GM23338 (cell line): Measurements from ENCODE around the gene FAAH. TPM values are rescaled to one million over a fixed set of nuclear protein-coding genes. Genes with fewer than 3 reads are reported as not detected.

Experiments
- ATAC-seq: fragments of 200-7000 bp; cut with Tn5 transposase; 3 replicates; pipeline ENCODE4 v1.9.1; 2020
- DNase-seq: peaks from one replicate; pipeline ENCODE4 v3.0.0-alpha.2; 2015; ENCODE audit warnings: low spot score
- H2AFZ ChIP-seq: fragments of 200-600 bp; sonication (generic); 2 replicates; pipeline ENCODE4 v1.8.0; 2016; ENCODE audit warnings: antibody characterized with exemption, mild to moderate bottlenecking, moderate library complexity
- H3F3A ChIP-seq: fragments of 200-600 bp; sonication (generic); replicated peaks from 2 replicates; pipeline ENCODE4 v1.8.0; 2017; ENCODE audit warnings: antibody characterized with exemption, mixed run types, low read depth
- H3K27ac ChIP-seq: fragments of 200-600 bp; sonication (generic); 2 replicates; pipeline ENCODE4 v1.6.1; 2016; ENCODE audit warnings: low read depth
- H3K27me3 ChIP-seq: fragments of 200-600 bp; sonication (generic); 2 replicates; pipeline ENCODE4 v1.8.0; 2016; ENCODE audit warnings: mild to moderate bottlenecking, mixed run types, moderate library complexity; ENCODE audit not compliant: insufficient read depth
- H3K36me3 ChIP-seq: fragments of 200-600 bp; sonication (generic); 2 replicates; pipeline ENCODE4 v1.8.0; 2016; ENCODE audit warnings: mild to moderate bottlenecking; ENCODE audit not compliant: insufficient read depth
- H3K4me1 ChIP-seq: fragments of 200-600 bp; sonication (generic); 2 replicates; pipeline ENCODE4 v1.8.0; 2016; ENCODE audit warnings: mild to moderate bottlenecking, moderate library complexity; ENCODE audit not compliant: insufficient read depth
- H3K4me2 ChIP-seq: fragments of 200-600 bp; sonication (generic); 2 replicates; pipeline ENCODE4 v1.7.1; 2017; ENCODE audit warnings: mixed run types
- H3K4me3 ChIP-seq: fragments of 200-600 bp; sonication (generic); 2 replicates; pipeline ENCODE4 v1.6.1; 2016; ENCODE audit warnings: mixed run types
- H3K79me2 ChIP-seq: fragments of 200-600 bp; sonication (generic); replicated peaks from 2 replicates; pipeline ENCODE4 v1.8.0; 2017; ENCODE audit warnings: mild to moderate bottlenecking; ENCODE audit not compliant: insufficient read depth
- H3K9me2 ChIP-seq: fragments of 200-600 bp; sonication (generic); 2 replicates; pipeline ENCODE4 v1.8.0; 2017; ENCODE audit not compliant: insufficient read depth
- H4K20me1 ChIP-seq: fragments of 200-600 bp; sonication (generic); replicated peaks from 2 replicates; pipeline ENCODE4 v1.8.0; 2017; ENCODE audit warnings: mild to moderate bottlenecking; ENCODE audit not compliant: insufficient read depth
- H3K27ac Mint-ChIP-seq: 2 replicates; pipeline ENCODE4 v1.8.0; 2020; ENCODE audit warnings: inconsistent platforms, mild to moderate bottlenecking, moderate library complexity, mixed read lengths
- H3K27me3 Mint-ChIP-seq: 3 replicates; pipeline ENCODE4 v1.8.0; 2022; ENCODE audit warnings: low read depth, mild to moderate bottlenecking, moderate library complexity, mixed read lengths, inconsistent platforms; ENCODE audit not compliant: insufficient read depth, poor library complexity
- H3K36me3 Mint-ChIP-seq: 3 replicates; pipeline ENCODE4 v1.8.0; 2021; ENCODE audit warnings: low read depth, mild to moderate bottlenecking, inconsistent platforms, moderate library complexity, mixed read lengths
- H3K4me1 Mint-ChIP-seq: 3 replicates; pipeline ENCODE4 v1.8.0; 2020; ENCODE audit warnings: mild to moderate bottlenecking, inconsistent platforms, mixed read lengths
- H3K4me3 Mint-ChIP-seq: 3 replicates; pipeline ENCODE4 v1.8.0; 2021; ENCODE audit warnings: moderate library complexity, mild to moderate bottlenecking, inconsistent platforms, mixed read lengths
- H3K9me3 Mint-ChIP-seq: 3 replicates; pipeline ENCODE4 v1.8.0; 2020; ENCODE audit warnings: moderate library complexity, mild to moderate bottlenecking, inconsistent platforms, mixed read lengths
- CREB1 ChIP-seq: fragments of 250-450 bp; sonication (Bioruptor Pico); IDR thresholded peaks from 2 replicates; pipeline ENCODE4 v1.5.0; 2020; ENCODE audit warnings: low read depth, mild to moderate bottlenecking, moderate library complexity
- EZH2 ChIP-seq: fragments of 200-600 bp; sonication (generic); IDR thresholded peaks from one replicate; pipeline ENCODE4 v1.8.0; 2017; ENCODE audit warnings: antibody characterized with exemption, mild to moderate bottlenecking, low read depth; ENCODE audit not compliant: unreplicated experiment
- JUNB ChIP-seq: IDR thresholded peaks from one replicate; pipeline ENCODE4 v1.6.1; 2016; ENCODE audit warnings: antibody characterized with exemption; ENCODE audit not compliant: unreplicated experiment
- POLR2AphosphoS5 ChIP-seq: IDR thresholded peaks from 2 replicates; pipeline ENCODE4 v1.6.1; 2016; ENCODE audit warnings: antibody characterized with exemption, low read depth
- STAT1 ChIP-seq: IDR thresholded peaks from one replicate; pipeline ENCODE4 v1.6.1; 2016; ENCODE audit warnings: antibody characterized with exemption; ENCODE audit not compliant: unreplicated experiment
- ZNF114 ChIP-seq: fragments of 250-450 bp; sonication (Bioruptor Pico); IDR thresholded peaks from 2 replicates; pipeline ENCODE4 v1.5.0; 2020; ENCODE audit warnings: mild to moderate bottlenecking, moderate library complexity
- polyA plus RNA-seq: library from polyadenylated mRNA; unstranded; fragments of >200 nt; fragmentation: Nextera tagmentation; extraction: Ambion mirVana; gene quantifications from 2 replicates; pipeline ENCODE4 v1.2.1, GENCODE V29; 2016
- total RNA-seq: library from RNA; depleted of rRNA; stranded (reverse); fragments of >200 nt; shearing (Covaris generic); gene quantifications from 2 replicates; pipeline ENCODE4 v1.2.3, GENCODE V29; 2014
- TF ChIP-seq, protein P1 (sequence below), 2 experiments: fragments of 200-600 bp in 1 of 2; sonication (generic) in 1 of 2; conservative IDR thresholded peaks; 2 replicates each; pipeline versions ENCODE4 v1.5.1 to v1.6.1; 2016 to 2017; ENCODE audit warnings: antibody characterized with exemption in 2 of 2, low read depth in 2 of 2, mild to moderate bottlenecking in 2 of 2, moderate library complexity in 1 of 2
- TF ChIP-seq, protein P2 (sequence below): IDR thresholded peaks from 2 replicates; pipeline ENCODE4 v1.6.1; 2016; ENCODE audit warnings: antibody characterized with exemption
- TF ChIP-seq, protein P3 (sequence below): IDR thresholded peaks from one replicate; pipeline ENCODE4 v1.6.1; 2018; ENCODE audit warnings: antibody characterized with exemption; ENCODE audit not compliant: unreplicated experiment
- TF ChIP-seq, protein P4 (sequence below): fragments of 250-450 bp; sonication (Bioruptor Pico); IDR thresholded peaks from 2 replicates; pipeline ENCODE4 v1.5.0; 2020; ENCODE audit warnings: mild to moderate bottlenecking, moderate library complexity

FAAH gene
- total and polyA plus RNA-seq, 2 experiments from 2014 or later = 10.7 to 24.0 TPM

DNA sequence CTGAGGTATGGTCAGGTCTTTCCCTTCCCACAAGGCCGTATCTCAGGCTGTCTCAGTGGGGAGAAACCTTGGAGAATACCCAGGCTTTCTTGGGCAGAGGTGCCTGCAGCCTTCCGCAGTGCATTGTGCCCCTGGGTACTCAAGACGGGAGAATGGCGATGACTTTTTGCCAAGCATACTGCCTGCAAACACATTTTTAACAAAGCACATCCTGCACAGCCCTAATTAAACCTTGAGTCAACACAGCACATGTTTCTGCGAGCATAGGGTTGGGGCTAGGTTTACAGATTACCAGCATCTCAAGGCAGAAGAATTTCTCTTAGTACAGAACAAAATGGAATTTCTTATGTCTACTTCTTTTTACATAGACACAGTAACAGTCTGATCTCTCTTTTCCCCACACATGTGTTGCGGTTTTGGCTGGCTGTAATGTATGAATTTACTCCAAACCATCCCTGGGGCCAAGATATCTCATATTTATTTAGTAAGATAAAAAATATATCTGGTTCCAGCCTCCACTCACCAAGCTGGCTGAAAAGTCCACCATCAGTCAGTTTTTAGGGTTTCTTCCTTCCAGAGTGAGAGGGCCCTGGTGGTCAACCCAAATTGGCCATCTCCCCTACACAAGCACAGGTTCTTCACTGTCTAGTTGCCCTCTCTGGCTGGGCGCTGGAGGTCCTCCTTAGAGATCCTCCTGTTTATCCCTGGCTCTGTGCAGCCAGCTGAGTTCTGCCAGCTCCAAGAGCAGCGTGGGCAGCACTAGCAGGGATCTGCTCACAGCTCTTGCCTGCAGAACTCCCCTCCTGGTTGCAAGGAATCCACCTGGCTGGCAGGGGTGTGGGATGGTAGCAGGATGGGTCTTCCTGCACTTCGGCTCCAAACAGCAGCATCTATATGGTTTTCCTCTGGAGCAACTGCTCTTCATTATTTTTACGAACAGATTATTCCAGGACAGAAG, 2.6 kb downstream of the FAAH start (continued):
- TF ChIP-seq, protein P1, sequence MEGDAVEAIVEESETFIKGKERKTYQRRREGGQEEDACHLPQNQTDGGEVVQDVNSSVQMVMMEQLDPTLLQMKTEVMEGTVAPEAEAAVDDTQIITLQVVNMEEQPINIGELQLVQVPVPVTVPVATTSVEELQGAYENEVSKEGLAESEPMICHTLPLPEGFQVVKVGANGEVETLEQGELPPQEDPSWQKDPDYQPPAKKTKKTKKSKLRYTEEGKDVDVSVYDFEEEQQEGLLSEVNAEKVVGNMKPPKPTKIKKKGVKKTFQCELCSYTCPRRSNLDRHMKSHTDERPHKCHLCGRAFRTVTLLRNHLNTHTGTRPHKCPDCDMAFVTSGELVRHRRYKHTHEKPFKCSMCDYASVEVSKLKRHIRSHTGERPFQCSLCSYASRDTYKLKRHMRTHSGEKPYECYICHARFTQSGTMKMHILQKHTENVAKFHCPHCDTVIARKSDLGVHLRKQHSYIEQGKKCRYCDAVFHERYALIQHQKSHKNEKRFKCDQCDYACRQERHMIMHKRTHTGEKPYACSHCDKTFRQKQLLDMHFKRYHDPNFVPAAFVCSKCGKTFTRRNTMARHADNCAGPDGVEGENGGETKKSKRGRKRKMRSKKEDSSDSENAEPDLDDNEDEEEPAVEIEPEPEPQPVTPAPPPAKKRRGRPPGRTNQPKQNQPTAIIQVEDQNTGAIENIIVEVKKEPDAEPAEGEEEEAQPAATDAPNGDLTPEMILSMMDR (conservative IDR thresholded peaks at IDR 0.05; ENCODE audit: low read depth in 2 of 2) = no peak
- TF ChIP-seq, protein P2, sequence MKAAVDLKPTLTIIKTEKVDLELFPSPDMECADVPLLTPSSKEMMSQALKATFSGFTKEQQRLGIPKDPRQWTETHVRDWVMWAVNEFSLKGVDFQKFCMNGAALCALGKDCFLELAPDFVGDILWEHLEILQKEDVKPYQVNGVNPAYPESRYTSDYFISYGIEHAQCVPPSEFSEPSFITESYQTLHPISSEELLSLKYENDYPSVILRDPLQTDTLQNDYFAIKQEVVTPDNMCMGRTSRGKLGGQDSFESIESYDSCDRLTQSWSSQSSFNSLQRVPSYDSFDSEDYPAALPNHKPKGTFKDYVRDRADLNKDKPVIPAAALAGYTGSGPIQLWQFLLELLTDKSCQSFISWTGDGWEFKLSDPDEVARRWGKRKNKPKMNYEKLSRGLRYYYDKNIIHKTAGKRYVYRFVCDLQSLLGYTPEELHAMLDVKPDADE = no peak

DNA sequence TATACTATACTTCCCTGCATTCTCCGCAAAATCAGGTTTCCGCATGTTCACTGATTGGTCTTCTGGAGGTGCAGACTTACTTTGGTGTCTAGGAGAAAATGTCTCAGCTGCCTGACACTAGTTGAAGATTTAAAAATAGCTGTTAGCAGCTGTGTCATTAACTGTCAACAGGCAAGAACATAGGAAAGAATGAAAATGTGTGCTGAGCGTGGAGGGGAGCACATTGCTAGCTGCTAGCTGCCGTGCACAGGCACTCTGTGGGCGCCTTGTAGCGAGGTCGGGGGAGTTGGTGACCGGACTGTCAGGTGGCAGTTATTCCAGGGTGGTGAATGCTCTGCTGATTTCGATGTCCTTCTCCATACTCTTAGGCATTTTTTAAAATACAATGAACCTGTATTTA, 5.2 kb downstream of the FAAH start:
- H3K4me3 ChIP-seq = no peak overlapping the region
- no peak overlapping the region for H3K4me2 ChIP-seq
- peaks cover 23% of the 10 kb centered on the region for H3K4me1 ChIP-seq
- H2AFZ ChIP-seq = no peak overlapping the region
- H3K79me2 ChIP-seq = no peaks in the 10 kb centered on the region
- DNase-seq = no peak
- Mint-ChIP-seq H3K36me3 (peaks cover 3% of the 10 kb centered on the region; the same call in 1 of the 3 replicates), H3K27ac (no peak overlapping the region), H3K9me3 (no peaks in the 10 kb centered on the region), H3K4me1 (peaks cover 27% of the 10 kb centered on the region), H3K4me3 (no peak overlapping the region), H3K27me3 (peaks cover 25% of the 10 kb centered on the region)
- peaks cover 11% of the 10 kb centered on the region for H3K27me3 ChIP-seq
- ATAC-seq = no peak
- no peak overlapping the region for H3K27ac ChIP-seq
- H3F3A ChIP-seq = 0 out of 2 replicates have a peak, but pooled peaks cover 5% of the 10 kb centered on the region
- no peaks in the 10 kb centered on the region for H3K9me2 ChIP-seq
- no peaks in the 10 kb centered on the region for H3K36me3 ChIP-seq
- H4K20me1 ChIP-seq = no peaks in the 10 kb centered on the region; the same call in 1 of the 2 replicates
- TF ChIP-seq CREB1 (CRISPR knock-in tag) = no peak
- TF ChIP-seq, protein P3, sequence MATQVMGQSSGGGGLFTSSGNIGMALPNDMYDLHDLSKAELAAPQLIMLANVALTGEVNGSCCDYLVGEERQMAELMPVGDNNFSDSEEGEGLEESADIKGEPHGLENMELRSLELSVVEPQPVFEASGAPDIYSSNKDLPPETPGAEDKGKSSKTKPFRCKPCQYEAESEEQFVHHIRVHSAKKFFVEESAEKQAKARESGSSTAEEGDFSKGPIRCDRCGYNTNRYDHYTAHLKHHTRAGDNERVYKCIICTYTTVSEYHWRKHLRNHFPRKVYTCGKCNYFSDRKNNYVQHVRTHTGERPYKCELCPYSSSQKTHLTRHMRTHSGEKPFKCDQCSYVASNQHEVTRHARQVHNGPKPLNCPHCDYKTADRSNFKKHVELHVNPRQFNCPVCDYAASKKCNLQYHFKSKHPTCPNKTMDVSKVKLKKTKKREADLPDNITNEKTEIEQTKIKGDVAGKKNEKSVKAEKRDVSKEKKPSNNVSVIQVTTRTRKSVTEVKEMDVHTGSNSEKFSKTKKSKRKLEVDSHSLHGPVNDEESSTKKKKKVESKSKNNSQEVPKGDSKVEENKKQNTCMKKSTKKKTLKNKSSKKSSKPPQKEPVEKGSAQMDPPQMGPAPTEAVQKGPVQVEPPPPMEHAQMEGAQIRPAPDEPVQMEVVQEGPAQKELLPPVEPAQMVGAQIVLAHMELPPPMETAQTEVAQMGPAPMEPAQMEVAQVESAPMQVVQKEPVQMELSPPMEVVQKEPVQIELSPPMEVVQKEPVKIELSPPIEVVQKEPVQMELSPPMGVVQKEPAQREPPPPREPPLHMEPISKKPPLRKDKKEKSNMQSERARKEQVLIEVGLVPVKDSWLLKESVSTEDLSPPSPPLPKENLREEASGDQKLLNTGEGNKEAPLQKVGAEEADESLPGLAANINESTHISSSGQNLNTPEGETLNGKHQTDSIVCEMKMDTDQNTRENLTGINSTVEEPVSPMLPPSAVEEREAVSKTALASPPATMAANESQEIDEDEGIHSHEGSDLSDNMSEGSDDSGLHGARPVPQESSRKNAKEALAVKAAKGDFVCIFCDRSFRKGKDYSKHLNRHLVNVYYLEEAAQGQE = no peak
- TF ChIP-seq, protein P4, sequence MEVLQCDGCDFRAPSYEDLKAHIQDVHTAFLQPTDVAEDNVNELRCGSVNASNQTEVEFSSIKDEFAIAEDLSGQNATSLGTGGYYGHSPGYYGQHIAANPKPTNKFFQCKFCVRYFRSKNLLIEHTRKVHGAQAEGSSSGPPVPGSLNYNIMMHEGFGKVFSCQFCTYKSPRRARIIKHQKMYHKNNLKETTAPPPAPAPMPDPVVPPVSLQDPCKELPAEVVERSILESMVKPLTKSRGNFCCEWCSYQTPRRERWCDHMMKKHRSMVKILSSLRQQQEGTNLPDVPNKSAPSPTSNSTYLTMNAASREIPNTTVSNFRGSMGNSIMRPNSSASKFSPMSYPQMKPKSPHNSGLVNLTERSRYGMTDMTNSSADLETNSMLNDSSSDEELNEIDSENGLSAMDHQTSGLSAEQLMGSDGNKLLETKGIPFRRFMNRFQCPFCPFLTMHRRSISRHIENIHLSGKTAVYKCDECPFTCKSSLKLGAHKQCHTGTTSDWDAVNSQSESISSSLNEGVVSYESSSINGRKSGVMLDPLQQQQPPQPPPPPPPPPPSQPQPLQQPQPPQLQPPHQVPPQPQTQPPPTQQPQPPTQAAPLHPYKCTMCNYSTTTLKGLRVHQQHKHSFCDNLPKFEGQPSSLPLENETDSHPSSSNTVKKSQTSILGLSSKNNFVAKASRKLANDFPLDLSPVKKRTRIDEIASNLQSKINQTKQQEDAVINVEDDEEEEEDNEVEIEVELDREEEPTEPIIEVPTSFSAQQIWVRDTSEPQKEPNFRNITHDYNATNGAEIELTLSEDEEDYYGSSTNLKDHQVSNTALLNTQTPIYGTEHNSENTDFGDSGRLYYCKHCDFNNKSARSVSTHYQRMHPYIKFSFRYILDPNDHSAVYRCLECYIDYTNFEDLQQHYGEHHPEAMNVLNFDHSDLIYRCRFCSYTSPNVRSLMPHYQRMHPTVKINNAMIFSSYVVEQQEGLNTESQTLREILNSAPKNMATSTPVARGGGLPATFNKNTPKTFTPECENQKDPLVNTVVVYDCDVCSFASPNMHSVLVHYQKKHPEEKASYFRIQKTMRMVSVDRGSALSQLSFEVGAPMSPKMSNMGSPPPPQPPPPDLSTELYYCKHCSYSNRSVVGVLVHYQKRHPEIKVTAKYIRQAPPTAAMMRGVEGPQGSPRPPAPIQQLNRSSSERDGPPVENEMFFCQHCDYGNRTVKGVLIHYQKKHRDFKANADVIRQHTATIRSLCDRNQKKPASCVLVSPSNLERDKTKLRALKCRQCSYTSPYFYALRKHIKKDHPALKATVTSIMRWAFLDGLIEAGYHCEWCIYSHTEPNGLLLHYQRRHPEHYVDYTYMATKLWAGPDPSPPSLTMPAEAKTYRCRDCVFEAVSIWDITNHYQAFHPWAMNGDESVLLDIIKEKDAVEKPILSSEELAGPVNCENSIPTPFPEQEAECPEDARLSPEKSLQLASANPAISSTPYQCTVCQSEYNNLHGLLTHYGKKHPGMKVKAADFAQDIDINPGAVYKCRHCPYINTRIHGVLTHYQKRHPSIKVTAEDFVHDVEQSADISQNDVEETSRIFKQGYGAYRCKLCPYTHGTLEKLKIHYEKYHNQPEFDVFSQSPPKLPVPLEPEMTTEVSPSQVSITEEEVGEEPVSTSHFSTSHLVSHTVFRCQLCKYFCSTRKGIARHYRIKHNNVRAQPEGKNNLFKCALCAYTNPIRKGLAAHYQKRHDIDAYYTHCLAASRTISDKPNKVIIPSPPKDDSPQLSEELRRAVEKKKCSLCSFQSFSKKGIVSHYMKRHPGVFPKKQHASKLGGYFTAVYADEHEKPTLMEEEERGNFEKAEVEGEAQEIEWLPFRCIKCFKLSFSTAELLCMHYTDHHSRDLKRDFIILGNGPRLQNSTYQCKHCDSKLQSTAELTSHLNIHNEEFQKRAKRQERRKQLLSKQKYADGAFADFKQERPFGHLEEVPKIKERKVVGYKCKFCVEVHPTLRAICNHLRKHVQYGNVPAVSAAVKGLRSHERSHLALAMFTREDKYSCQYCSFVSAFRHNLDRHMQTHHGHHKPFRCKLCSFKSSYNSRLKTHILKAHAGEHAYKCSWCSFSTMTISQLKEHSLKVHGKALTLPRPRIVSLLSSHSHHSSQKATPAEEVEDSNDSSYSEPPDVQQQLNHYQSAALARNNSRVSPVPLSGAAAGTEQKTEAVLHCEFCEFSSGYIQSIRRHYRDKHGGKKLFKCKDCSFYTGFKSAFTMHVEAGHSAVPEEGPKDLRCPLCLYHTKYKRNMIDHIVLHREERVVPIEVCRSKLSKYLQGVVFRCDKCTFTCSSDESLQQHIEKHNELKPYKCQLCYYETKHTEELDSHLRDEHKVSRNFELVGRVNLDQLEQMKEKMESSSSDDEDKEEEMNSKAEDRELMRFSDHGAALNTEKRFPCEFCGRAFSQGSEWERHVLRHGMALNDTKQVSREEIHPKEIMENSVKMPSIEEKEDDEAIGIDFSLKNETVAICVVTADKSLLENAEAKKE (CRISPR knock-in tag) = no peak
- no peak for TF ChIP-seq JUNB
- no peak for TF ChIP-seq ZNF114 (CRISPR knock-in tag)
- TF ChIP-seq POLR2AphosphoS5 = no peak
- TF ChIP-seq EZH2 = no peak
- no peak for TF ChIP-seq STAT1
